GM18861 (cell line): ENCODE results near the gene C10orf53.
"Not testable (repeated sequence)": the region's sequence is repeated elsewhere in the genome, so short reads cannot be mapped to it uniquely, and the experiment has no call there.

Experiments
- ATAC-seq: cut with Tn5 transposase; IDR thresholded peaks from one replicate; pipeline ENCODE4 v1.9.1; 2021; ENCODE audit not compliant: unreplicated experiment

Gene C10orf53

DNA sequence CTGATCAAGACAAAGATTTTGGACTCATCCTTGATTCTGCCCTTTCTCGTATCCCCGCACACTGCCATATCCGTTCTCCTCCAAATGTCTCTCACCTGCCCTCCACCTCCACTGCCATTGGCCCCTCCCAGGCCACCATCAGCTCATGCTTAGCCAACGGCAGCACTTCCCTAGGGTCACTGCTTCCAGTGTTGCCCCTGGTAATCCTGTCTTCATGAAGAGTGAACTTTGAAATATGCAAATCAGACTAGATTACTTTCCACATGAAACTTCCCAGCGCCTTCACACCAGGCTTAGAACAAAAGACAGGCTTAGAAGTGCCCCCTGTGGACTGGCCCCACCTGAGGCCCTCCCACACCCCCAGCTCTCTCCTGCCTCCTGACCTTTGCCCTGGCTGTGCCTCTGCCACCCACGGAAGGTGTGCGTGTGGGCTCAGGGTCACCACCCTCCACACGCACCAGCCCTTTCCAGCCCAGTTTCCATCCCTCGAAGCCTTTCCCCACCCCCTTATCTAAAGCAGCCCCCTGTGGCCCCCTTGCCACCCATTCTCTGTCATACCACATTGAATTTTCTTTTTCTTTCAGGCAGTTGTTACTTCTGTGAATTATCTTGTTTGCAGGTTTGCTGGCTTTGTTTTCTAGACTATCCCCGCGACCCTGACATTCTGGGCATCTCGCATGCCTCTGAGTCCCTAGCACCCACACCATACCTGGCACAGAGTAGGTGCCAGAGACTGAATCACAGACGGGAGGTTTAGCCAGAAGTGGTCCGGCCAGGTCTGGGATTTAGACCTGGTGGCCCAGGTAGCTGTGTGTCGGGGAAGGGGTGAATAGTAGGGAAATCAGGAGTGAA is 26.8 kb upstream of the C10orf53 start:
- ATAC-seq, result no peak

DNA sequence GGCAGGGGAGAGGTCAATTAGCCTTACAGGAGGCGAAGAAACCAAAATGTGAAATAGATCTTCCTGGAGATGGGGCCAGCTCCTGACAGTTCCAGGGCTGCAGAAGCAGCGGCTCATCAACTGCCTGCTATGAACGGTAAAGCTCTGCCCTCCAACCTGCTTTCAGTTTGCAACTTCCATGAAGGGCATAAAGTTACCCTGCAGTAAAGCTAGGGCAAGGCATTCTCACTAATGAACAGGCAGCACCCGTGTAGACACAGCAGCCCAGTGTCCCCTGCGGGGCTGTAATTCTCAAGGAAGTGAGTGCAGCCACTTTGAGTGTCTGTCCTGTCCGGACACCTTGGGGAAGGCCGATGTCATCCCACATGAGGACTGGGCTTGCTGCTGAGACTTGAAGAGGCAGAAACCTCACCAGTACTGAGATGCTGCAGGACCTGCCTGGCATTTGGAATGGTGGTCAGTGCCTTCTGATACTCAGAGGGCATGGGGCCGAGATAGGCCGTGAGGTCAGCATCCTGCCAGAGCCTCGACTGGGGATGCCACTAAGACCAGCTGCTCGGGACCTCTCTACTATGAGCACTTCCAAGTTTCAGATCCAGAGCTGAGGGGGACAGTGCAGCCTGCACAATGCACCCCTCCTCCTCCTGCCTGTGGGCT is 26.1 kb upstream of the C10orf53 start:
- ATAC-seq, result no peak

DNA sequence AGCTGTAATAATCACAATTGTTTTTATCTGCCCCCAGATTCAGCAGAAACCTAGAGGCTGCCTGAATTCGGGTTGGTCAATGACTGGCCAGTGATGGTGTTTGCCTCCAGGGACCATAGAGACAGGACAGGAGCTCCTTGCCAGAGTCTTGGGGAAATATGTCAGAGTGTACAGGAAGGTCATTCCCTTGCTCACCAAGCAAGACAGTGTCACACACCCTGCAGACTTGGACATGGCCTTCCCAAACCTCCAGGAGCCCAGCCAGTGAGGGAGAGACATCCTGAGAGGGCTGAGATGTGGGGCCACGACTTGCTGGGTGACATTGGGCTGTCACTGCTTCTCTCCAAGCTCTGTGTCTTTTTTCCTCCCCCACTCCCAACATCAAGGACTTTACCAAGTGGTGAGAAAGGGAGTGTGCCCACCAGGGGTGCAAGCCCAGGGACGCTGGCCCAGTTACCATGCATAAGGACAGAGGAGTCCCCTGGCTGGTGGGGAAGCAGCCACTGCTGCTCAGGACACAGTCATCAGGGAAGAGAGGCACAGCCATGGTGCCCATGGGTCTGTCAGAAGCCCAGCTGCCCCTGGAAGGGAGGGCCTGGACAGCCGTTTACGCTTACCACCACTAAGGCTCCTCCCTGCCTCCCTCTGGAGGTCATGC is 25.3 kb upstream of the C10orf53 start:
- no peak for ATAC-seq

DNA sequence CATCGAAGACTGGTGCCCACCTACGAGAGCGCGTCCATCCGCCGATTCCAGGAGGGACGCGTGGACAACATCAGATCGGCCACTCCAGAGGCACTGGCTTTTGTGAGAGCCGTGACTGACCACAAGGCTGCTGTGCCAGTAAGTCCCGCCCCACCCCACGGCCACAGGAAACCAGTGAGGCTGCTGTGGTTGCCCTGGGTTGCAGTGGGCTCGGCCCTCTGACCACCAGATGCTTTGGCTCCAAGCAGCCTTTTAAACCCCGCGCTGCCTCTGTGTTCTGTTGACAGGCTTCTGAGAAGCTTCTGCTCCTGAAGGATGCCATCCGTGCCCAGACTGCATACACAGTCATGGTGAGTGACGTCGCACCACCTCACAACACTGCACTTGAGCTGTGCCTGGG is 24.4 kb upstream of the C10orf53 start:
- no peak for ATAC-seq

DNA sequence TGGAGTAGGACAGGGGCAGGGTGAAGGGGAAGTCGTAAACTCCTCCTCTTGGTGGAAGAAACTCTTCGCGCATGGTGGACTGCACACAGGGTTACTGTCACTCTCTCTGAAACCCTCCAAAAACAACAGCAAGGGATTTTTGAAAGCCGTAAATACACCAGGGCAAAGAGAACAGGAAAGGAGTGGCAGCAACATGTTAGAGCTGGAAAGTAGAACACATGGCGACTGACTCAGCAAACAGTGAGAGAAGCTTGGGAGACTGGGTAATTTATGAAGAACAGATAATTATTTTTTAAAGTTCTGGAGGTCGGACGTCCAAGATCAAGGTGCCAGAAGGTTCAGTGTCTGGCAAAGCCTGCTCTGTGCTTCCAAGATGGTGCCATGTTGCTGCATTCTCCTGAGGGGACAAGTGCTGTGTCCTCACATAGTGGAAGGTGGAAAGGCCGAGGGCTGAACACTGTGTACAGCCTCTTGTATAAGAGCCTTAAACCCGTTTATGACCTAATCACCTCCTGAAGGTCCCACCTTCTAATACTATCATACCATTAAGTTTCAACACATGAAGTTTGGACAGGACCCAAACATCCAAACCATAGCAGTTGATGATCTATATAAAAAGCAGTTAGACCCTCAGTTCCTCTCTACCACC is 22.5 kb upstream of the C10orf53 start:
- no peak for ATAC-seq

DNA sequence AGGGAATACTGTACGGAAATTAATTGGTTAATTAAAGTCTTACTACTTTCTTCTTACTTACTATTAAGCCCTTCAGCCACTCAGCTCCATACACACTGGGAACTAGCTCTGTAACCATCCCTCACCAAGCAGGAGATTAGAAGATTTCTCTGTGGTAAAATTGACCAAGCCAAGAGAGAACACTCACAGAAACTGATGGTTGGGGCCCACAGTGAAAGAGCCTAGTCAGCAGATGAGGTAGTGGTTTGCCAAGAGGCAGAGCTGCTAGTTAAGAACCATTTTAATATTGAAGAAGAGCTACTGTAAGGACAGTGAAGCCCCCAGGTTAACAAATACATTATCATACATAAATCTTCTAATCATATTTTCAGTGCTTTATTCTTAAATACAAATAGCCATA is 21.8 kb upstream of the C10orf53 start:
- no peak for ATAC-seq

DNA sequence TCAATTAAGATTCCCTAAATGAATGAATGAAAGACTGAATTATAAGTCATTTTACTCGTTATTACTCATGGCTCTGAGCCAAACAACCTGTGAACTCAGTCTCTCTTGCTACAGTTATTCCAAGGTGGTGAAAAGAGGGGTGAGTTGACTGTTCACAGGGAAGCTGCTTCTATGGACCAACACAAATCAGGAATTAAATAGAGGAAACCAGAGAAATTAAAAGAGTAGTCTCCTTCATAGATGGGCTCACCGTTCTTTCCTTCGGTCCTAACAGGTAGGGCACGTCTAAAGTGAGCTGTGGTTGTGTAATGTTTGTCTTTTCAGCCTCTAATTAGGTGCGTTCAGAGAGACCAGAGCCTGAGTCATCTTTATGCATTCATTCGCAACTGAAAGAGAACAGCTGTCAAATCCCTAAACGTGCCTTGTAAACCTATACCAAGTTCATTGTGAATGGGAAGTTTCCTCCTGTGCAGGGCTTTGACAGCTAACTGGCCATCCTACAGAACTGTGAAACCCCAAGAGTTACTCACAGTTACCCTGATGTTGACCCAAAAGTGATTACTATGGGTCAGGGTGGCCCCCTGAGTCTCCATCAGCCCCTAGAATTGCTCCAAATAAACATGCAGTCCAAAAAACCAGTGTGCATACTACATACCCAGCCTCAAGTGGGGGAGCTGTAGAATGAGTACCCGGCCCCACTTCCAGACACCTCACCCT is 18.2 kb upstream of the C10orf53 start:
- ATAC-seq, result no peak

DNA sequence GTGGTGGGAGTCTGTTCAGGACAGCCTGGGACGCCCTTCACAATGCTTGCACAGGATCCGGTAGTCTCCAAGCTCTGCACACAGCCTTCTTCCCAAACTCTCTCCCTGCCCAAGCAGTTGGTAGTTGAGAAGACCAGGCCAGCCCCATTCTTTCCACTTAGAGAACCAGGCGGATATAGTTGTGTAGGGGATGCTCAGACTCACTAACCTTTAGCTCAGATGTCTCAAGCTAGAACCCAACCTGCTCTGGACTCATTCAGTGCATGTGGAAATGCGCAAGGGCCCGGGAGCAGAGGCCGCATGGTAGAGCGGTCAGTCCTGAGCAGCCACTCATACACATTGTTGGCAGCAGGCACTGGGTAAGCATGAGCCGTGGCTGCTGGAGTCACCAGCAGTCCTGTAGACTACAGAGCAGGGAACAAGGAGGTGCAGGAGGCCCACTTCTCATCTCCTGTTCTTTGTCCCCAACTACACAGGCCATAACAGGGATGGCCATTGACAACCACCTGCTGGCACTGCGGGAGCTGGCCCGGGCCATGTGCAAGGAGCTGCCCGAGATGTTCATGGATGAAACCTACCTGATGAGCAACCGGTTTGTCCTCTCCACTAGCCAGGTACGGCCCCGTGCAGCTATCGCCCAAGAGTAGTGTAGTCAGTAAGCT is 17.2 kb upstream of the C10orf53 start:
- ATAC-seq, result no peak

DNA sequence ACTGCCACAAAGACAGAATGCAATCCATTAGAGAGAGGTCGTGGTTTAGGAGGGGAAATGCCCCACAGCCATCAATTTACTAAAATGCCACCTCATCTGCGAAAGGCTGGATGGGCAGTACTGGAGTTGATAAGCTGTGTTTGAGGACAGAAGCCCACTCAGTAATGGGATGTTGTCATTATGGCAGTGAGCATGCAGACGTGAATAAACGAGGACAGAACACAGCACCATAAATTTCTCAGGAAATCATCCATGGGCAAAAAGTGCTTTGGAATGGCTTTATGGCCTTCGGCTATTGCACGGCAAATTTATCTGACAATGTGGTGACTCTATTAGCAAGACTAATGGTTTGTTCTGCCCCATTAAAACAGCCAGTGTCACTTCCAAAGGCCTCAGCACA is 15.9 kb upstream of the C10orf53 start:
- no peak for ATAC-seq

DNA sequence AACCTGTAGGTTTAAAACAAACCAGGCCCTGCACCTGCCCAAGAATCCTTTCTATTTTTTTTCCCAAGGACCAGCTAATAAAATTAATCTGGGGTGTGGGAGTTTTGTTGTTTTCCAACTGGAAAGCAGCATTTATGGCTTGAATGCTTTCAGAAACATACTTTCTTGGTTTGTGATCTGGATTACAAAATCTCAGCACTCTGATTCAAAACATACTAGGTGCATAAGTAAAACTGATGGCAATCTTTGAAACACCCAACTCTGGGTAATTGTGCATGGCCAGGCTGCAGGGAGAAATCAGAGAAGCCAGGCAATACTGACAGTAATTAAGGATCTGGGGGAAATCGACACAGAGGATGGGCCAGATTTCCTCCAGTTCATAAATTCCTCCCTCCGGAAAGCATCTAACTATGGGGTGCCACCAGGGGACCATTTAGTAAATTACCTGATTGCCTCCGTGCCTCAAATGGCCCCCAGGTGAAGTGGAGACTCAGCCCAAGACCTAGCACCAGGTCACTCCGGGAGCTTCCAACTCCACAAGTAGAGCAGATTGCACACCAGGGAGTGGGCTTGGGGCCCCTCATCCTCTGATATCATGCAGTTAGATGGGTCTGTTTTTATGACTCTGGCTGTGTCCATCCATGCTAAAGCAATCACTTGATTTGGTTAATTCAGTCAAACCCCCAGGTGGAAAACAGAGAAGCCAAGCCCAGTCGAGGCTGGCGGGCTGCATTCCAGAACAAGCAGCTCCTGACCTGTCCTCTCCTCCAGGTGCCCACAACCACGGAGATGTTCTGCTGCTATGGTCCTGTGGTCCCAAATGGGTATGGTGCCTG is 15.2 kb upstream of the C10orf53 start:
- ATAC-seq, result no peak

DNA sequence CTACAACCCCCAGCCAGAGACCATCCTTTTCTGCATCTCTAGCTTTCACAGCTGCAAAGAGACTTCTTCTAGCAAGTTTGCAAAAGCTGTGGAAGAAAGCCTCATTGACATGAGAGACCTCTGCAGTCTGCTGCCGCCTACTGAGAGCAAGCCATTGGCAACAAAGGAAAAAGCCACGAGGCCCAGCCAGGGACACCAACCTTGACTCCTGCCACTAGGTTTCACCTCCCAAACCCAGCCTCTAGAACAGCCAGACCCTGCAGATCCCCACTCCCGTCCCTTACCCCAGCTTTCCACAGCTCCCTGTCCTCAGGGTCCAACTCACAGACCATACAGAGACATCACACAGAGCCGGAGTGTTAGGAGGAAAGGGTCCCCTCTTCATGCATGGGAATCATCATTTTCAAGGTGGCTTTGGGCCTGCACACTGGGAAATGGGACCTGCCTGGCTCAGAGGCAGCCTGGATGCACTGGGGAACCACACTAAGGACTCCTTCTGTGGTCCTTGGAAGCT is 14.6 kb upstream of the C10orf53 start:
- no peak for ATAC-seq

DNA sequence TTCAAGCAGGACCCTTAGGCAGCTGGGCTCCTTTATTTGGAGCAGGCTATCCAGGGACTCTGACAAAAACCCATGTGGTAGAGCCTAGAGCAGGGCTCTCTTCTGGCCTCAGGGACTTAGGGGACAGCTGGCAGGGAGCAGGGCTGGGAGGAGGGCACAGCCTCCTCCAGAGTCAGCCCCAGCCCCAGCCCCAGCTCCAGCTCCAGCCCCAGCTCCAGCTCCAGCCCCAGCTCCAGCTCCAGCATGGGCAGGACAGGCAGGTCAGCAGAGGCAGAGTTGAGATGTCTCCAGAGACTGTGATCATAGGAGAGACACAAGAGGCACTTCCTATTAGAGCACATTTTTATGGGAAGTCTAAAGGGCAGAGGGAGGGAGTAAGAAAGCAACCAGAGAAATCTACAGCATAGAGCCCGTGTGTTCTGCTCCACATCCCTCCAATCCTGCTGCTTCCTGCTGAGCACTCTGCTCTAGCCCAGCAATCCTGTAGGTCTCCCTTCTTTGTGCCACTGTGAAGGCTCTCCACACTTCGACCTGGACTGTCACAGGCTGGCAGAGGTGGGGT is 13.3 kb upstream of the C10orf53 start:
- no peak for ATAC-seq

DNA sequence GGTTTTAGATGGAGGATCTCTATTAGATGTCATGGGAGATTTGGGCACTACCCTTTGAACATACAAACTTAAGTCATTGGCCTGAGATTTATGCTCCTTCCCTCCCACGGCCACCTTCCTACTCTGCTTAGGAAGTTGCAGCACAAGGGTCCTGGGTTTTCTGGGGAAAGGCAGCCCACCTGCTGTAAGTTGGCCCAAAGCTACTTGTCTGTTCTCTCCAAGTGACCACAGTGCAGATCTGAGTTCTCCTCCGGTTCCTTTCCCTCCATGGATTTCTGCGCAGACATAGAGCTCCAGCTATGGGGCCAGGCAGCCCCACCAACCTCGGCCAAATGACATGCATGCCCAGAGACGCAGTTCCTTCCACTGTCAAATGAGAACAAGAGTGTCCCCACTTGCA is 12.8 kb upstream of the C10orf53 start:
- no peak for ATAC-seq

DNA sequence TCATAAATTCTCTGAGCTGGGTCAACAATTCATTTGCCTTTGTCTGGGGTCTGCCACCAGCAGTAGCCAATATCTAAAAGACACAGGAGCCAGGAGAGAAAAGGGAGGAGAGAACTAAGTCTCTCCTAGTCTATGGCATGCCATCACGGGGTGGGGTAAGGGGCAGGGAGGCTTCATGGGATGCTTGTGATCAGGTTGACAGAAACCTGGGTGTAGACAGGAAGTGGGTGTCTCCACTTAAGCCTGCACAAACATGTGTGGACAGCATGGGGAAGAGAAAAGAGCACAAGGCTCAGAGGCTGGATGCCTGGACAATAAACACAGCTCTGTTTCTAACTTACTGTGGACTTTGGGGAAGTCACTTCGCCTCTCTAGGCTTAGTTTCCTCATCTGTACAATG is 11.5 kb upstream of the C10orf53 start:
- ATAC-seq, result no peak

DNA sequence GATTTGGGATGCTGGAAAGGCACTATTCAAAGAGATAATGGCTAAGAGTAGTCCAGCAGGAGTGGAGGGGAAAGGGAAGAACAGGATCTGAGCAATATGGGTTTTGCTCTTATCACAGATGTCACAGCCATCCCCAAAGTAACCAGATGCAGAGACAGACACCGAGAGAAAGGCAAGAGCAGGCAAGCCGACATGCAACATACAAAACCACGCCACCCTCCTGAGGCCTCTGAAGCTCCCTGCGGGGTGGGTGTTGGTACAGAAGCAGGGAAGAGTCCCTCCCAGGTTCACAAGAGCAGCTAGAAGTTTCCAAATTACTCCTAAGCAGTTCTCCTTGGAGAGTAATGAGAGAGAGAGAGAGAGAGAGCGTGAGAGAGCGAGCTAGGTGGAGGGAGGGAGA is 10.8 kb upstream of the C10orf53 start:
- no peak for ATAC-seq

DNA sequence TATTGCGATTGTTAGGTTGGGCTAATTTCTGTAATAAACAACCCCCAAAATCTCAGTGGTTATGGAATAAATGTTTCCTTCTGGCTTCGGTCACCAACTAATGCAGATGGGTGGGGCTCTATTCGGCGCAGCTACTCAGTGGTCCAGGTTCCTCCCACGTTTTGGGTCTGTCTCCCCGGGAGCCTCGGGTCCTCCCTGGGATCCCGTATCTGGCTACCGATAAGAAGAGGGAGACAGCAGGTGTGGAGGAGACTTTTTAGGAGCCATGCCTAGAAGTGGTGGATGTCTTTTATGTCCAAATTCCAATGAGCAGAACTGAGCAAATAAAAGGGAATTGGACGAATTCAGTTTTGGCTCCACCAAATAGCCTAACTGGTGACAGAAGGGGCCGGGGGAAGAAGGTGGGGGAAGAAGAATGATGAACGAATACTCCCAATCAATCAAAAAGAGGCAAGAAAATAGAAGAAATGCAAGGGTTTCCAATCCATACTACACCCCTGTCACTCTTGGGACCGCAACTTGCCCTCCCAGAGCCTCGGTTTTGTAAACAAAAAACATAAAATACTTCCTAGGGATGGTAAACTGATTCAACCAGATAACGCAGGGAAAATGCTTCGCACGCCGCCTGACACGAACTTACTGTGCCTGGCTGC is 498 bp upstream of the C10orf53 start:
- no peak for ATAC-seq

DNA sequence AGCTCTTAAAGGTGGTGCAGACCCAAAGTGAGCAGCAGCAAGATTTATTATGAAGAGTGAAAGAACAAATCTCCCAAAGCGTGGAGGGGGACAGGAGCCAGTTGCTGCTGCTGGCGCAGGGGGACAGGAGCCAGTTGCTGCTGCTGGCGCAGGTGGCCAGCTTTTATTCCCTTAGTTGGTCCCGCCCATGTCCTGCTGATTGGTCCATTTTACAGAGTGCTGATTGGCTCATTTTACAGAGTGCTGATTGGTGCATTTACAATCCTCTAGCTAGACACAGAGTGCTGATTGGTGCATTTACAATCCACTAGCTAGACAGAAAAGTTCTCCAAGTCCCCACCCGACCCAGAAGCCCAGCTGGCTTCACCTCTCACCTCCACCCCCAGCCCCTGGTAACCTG is 3.0 kb downstream of the C10orf53 start:
- not testable (repeated sequence) for ATAC-seq

DNA sequence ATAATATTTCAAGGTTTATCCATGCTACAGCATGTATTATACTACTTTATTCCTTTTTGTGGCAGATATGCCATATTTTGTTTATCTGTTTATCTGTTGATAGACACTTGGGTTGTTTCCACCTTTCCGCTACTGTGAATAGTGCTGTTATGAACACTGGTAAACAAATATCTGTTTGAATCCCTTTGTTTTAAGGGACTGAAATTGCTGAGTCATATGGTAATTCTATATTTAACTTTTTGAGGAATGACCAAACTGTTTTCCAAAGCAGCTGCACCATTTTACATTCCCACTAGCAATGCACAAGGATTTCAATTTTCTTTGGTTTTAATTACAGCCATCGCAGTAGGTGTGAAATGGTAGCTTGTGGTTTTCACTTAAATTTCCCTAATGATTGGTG is 3.4 kb downstream of the C10orf53 start:
- ATAC-seq, result no peak

DNA sequence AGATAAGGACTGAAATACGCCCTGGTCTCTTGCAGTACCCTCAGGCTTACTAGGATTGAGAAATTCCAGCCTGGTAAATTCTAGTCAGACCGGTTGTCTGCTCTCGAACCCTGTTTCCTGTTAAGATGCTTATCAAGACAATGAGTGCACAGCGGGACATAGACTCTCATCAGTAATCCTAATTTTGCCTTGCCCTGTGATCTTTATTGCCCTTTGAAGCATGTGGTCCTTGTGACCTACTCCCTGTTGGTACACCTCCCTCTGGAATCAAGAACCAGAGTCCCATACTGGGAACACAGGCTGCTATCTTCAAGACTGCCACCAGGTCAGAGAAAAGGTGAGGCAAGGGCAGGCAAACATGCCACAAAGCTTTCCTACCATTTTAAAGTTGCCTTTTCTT is 7.2 kb downstream of the C10orf53 start:
- no peak for ATAC-seq
